ENCODE measurements around the gene VWA8. TPM values are rescaled to one million over a fixed set of nuclear protein-coding genes. Genes with fewer than 3 reads are reported as not detected.

Gene VWA8
- total and polyA plus RNA-seq, 2 experiments from 2014 or later: 6.3 to 24.6 TPM

GRCh38 chr13:41822560-41822959 lies 138.3 kb downstream of the VWA8 start:
- Histone ChIP-seq H3F3A (replicated peaks; ENCODE audit: low read depth) (no peaks in the 10 kb centered on the region), H3K9me2 (ENCODE audit: insufficient read depth) (no peaks in the 10 kb centered on the region), H3K4me2 (no peak overlapping the region), H4K20me1 (replicated peaks; ENCODE audit: insufficient read depth) (no peaks in the 10 kb centered on the region), H3K27me3 (ENCODE audit: insufficient read depth) (no peaks in the 10 kb centered on the region), H3K79me2 (replicated peaks; ENCODE audit: insufficient read depth) (no peaks in the 10 kb centered on the region), H2AFZ (no peak overlapping the region), H3K4me3 (no peak overlapping the region), H3K36me3 (ENCODE audit: insufficient read depth) (no peaks in the 10 kb centered on the region), H3K27ac (ENCODE audit: low read depth) (no peak overlapping the region), H3K4me1 (ENCODE audit: insufficient read depth) (peaks cover 4% of the 10 kb centered on the region; the same call in 1 of the 2 replicates)
- TF ChIP-seq ETS1 (IDR thresholded peaks at IDR 0.05): no peak
- TF ChIP-seq EZH2phosphoT487 (IDR thresholded peaks at IDR 0.05; ENCODE audit: unreplicated experiment): no peak
- TF ChIP-seq REST (IDR thresholded peaks at IDR 0.05; ENCODE audit: unreplicated experiment): no peak
- no peak for TF ChIP-seq ZNF331 (CRISPR knock-in tag; IDR thresholded peaks at IDR 0.05; ENCODE audit: low read depth)
- Mint-ChIP-seq H3K4me1 (peaks cover 18% of the 10 kb centered on the region), H3K4me3 (no peak overlapping the region), H3K36me3 (ENCODE audit: low read depth) (peaks cover 2% of the 10 kb centered on the region; the same call in 1 of the 3 replicates), H3K9me3 (no peaks in the 10 kb centered on the region), H3K27ac (no peak overlapping the region), H3K27me3 (ENCODE audit: insufficient read depth, low read depth, poor library complexity) (no peaks in the 10 kb centered on the region)
- DNase-seq (ENCODE audit: low spot score) (no peak), ATAC-seq (no peak)

- Mint-ChIP-seq H3K27me3 (ENCODE audit: insufficient read depth, low read depth, poor library complexity) (no peaks in the 10 kb centered on the region), H3K36me3 (ENCODE audit: low read depth) (peaks cover 4% of the 10 kb centered on the region; the same call in 2 of the 3 replicates), H3K27ac (peak overlapping the region; percentile 25; the same call in 1 of the 2 replicates), H3K4me1 (peaks cover 17% of the 10 kb centered on the region), H3K4me3 (no peak overlapping the region), H3K9me3 (no peaks in the 10 kb centered on the region)
- ATAC-seq: peak; percentile 45; the same call in 2 of the 3 replicates
- Histone ChIP-seq H3K27ac (ENCODE audit: low read depth) (0 out of 2 replicates have a peak overlapping the region, but pooled peaks have one; percentile 5), H3K36me3 (ENCODE audit: insufficient read depth) (no peaks in the 10 kb centered on the region; the same call in 1 of the 2 replicates), H3K4me3 (no peak overlapping the region), H3K4me1 (ENCODE audit: insufficient read depth) (peaks cover 4% of the 10 kb centered on the region; the same call in 1 of the 2 replicates), H3K79me2 (replicated peaks; ENCODE audit: insufficient read depth) (no peaks in the 10 kb centered on the region), H3F3A (replicated peaks; ENCODE audit: low read depth) (no peaks in the 10 kb centered on the region), H3K27me3 (ENCODE audit: insufficient read depth) (no peaks in the 10 kb centered on the region), H2AFZ (no peak overlapping the region), H4K20me1 (replicated peaks; ENCODE audit: insufficient read depth) (no peaks in the 10 kb centered on the region), H3K4me2 (peak overlapping the region; percentile 46), H3K9me2 (ENCODE audit: insufficient read depth) (no peaks in the 10 kb centered on the region)
- peak; percentile 38 for DNase-seq (ENCODE audit: low spot score)
- TF ChIP-seq STAT1 (IDR thresholded peaks at IDR 0.05; ENCODE audit: unreplicated experiment): no peak
- no peak for TF ChIP-seq ZNF331 (CRISPR knock-in tag; IDR thresholded peaks at IDR 0.05; ENCODE audit: low read depth)
- no peak for TF ChIP-seq CREB1 (CRISPR knock-in tag; IDR thresholded peaks at IDR 0.05; ENCODE audit: low read depth)
- no peak for TF ChIP-seq EZH2phosphoT487 (IDR thresholded peaks at IDR 0.05; ENCODE audit: unreplicated experiment)
- no peak for TF ChIP-seq POLR2AphosphoS5 (IDR thresholded peaks at IDR 0.05; ENCODE audit: low read depth)
- TF ChIP-seq, protein P1, sequence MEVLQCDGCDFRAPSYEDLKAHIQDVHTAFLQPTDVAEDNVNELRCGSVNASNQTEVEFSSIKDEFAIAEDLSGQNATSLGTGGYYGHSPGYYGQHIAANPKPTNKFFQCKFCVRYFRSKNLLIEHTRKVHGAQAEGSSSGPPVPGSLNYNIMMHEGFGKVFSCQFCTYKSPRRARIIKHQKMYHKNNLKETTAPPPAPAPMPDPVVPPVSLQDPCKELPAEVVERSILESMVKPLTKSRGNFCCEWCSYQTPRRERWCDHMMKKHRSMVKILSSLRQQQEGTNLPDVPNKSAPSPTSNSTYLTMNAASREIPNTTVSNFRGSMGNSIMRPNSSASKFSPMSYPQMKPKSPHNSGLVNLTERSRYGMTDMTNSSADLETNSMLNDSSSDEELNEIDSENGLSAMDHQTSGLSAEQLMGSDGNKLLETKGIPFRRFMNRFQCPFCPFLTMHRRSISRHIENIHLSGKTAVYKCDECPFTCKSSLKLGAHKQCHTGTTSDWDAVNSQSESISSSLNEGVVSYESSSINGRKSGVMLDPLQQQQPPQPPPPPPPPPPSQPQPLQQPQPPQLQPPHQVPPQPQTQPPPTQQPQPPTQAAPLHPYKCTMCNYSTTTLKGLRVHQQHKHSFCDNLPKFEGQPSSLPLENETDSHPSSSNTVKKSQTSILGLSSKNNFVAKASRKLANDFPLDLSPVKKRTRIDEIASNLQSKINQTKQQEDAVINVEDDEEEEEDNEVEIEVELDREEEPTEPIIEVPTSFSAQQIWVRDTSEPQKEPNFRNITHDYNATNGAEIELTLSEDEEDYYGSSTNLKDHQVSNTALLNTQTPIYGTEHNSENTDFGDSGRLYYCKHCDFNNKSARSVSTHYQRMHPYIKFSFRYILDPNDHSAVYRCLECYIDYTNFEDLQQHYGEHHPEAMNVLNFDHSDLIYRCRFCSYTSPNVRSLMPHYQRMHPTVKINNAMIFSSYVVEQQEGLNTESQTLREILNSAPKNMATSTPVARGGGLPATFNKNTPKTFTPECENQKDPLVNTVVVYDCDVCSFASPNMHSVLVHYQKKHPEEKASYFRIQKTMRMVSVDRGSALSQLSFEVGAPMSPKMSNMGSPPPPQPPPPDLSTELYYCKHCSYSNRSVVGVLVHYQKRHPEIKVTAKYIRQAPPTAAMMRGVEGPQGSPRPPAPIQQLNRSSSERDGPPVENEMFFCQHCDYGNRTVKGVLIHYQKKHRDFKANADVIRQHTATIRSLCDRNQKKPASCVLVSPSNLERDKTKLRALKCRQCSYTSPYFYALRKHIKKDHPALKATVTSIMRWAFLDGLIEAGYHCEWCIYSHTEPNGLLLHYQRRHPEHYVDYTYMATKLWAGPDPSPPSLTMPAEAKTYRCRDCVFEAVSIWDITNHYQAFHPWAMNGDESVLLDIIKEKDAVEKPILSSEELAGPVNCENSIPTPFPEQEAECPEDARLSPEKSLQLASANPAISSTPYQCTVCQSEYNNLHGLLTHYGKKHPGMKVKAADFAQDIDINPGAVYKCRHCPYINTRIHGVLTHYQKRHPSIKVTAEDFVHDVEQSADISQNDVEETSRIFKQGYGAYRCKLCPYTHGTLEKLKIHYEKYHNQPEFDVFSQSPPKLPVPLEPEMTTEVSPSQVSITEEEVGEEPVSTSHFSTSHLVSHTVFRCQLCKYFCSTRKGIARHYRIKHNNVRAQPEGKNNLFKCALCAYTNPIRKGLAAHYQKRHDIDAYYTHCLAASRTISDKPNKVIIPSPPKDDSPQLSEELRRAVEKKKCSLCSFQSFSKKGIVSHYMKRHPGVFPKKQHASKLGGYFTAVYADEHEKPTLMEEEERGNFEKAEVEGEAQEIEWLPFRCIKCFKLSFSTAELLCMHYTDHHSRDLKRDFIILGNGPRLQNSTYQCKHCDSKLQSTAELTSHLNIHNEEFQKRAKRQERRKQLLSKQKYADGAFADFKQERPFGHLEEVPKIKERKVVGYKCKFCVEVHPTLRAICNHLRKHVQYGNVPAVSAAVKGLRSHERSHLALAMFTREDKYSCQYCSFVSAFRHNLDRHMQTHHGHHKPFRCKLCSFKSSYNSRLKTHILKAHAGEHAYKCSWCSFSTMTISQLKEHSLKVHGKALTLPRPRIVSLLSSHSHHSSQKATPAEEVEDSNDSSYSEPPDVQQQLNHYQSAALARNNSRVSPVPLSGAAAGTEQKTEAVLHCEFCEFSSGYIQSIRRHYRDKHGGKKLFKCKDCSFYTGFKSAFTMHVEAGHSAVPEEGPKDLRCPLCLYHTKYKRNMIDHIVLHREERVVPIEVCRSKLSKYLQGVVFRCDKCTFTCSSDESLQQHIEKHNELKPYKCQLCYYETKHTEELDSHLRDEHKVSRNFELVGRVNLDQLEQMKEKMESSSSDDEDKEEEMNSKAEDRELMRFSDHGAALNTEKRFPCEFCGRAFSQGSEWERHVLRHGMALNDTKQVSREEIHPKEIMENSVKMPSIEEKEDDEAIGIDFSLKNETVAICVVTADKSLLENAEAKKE (CRISPR knock-in tag; IDR thresholded peaks at IDR 0.05): no peak
- TF ChIP-seq NANOG (IDR thresholded peaks at IDR 0.05; ENCODE audit: borderline replicate concordance): no peak
- TF ChIP-seq ETS1 (IDR thresholded peaks at IDR 0.05): no peak
These were observed 139.7 kb downstream of the VWA8 start for GRCh38 chr13:41821238-41821594.

Measured in GM23338 (cell line).